Parathyroid adenoma (tissue), 2 donors: ENCODE results near the gene HELQ.
A peak's percentile ranks its signal among the peaks of the same experiment; 100 is the strongest.
"Not testable (repeated sequence)": the region's sequence is repeated elsewhere in the genome, so short reads cannot be mapped to it uniquely, and the experiment has no call there.

ENCODE experiments used
- H2AFZ ChIP-seq: fragments of 300-600 bp; sonication (generic); one replicate; pipeline ENCODE4 v1.7.0; 2017; ENCODE audit warnings: antibody characterized with exemption, mild to moderate bottlenecking
- H3K27ac ChIP-seq: fragments of 300-600 bp; sonication (generic); one replicate; pipeline ENCODE4 v1.7.0; 2017
- H3K27me3 ChIP-seq: fragments of 300-600 bp; sonication (generic); one replicate; pipeline ENCODE4 v1.7.0; 2017; ENCODE audit warnings: low read length; ENCODE audit not compliant: control insufficient read depth, insufficient read depth
- H3K36me3 ChIP-seq: fragments of 300-600 bp; sonication (generic); one replicate; pipeline ENCODE4 v1.7.0; 2017; ENCODE audit warnings: low read length; ENCODE audit not compliant: control insufficient read depth, insufficient read depth
- H3K4me1 ChIP-seq: fragments of 300-600 bp; sonication (generic); one replicate; pipeline ENCODE4 v1.7.0; 2017; ENCODE audit warnings: control low read depth
- H3K4me2 ChIP-seq: fragments of 300-600 bp; sonication (generic); one replicate; pipeline ENCODE4 v1.7.0; 2017; ENCODE audit warnings: low read length
- H3K4me3 ChIP-seq: fragments of 300-600 bp; sonication (generic); one replicate; pipeline ENCODE4 v1.7.0; 2017; ENCODE audit warnings: low read depth, low read length
- H3K79me2 ChIP-seq: fragments of 300-600 bp; sonication (generic); one replicate; pipeline ENCODE4 v1.7.0; 2017; ENCODE audit warnings: control low read depth
- H3K9ac ChIP-seq: fragments of 300-600 bp; sonication (generic); one replicate; pipeline ENCODE4 v1.7.0; 2017; ENCODE audit warnings: mild to moderate bottlenecking
- H3K9me3 ChIP-seq: fragments of 300-600 bp; sonication (generic); one replicate; pipeline ENCODE4 v1.7.0; 2017; ENCODE audit warnings: low read length; ENCODE audit not compliant: control insufficient read depth
- CTCF ChIP-seq: fragments of 300-600 bp; sonication (generic); IDR thresholded peaks from one replicate; pipeline ENCODE4 v1.7.0; 2017; ENCODE audit warnings: antibody characterized with exemption, mild to moderate bottlenecking
- donor health status: primary hyperparathyroidism.

Gene HELQ

GRCh38 chr4:83498187-83498586 is 42.6 kb upstream of the HELQ start:
- Histone ChIP-seq H3K36me3 (no peaks in the 10 kb centered on the region), H3K9ac (no peak overlapping the region), H2AFZ (no peak overlapping the region), H3K79me2 (no peaks in the 10 kb centered on the region), H3K27me3 (no peaks in the 10 kb centered on the region), H3K4me2 (no peak overlapping the region), H3K4me3 (no peak overlapping the region), H3K27ac (no peak overlapping the region), H3K9me3 (no peaks in the 10 kb centered on the region), H3K4me1 (no peaks in the 10 kb centered on the region)
- TF ChIP-seq CTCF, result no peak

GRCh38 chr4:83496085-83496917 is 40.7 kb upstream of the HELQ start:
- not testable (repeated sequence) for H3K27ac ChIP-seq, H3K27me3 ChIP-seq, H3K79me2 ChIP-seq, H3K4me3 ChIP-seq, H3K9me3 ChIP-seq, H3K4me2 ChIP-seq, H3K9ac ChIP-seq, H3K4me1 ChIP-seq, H3K36me3 ChIP-seq
- H2AFZ ChIP-seq, result peak overlapping the region; percentile 17

GRCh38 chr4:83490876-83491450 is 35.3 kb upstream of the HELQ start:
- TF ChIP-seq CTCF, result peak; percentile 64
- H3K36me3 ChIP-seq, result no peaks in the 10 kb centered on the region
- no peak overlapping the region for H3K9ac ChIP-seq
- H3K27ac ChIP-seq, result no peak overlapping the region
- H3K9me3 ChIP-seq, result no peaks in the 10 kb centered on the region
- H3K4me2 ChIP-seq, result no peak overlapping the region
- no peak overlapping the region for H2AFZ ChIP-seq
- H3K27me3 ChIP-seq, result no peaks in the 10 kb centered on the region
- H3K4me1 ChIP-seq, result no peaks in the 10 kb centered on the region
- H3K4me3 ChIP-seq, result no peak overlapping the region
- H3K79me2 ChIP-seq, result no peaks in the 10 kb centered on the region

GRCh38 chr4:83489711-83490326 is 34.2 kb upstream of the HELQ start:
- Histone ChIP-seq H3K9ac (no peak overlapping the region), H3K9me3 (no peaks in the 10 kb centered on the region), H2AFZ (no peak overlapping the region), H3K27me3 (no peaks in the 10 kb centered on the region), H3K79me2 (no peaks in the 10 kb centered on the region), H3K4me1 (peaks cover 3% of the 10 kb centered on the region), H3K4me3 (no peak overlapping the region), H3K4me2 (no peak overlapping the region), H3K36me3 (no peaks in the 10 kb centered on the region), H3K27ac (no peak overlapping the region)
- TF ChIP-seq CTCF, result no peak

GRCh38 chr4:83486457-83487129 is 31.0 kb upstream of the HELQ start:
- Histone ChIP-seq H3K27me3 (no peaks in the 10 kb centered on the region), H3K4me2 (no peak overlapping the region), H3K36me3 (no peaks in the 10 kb centered on the region), H3K79me2 (no peaks in the 10 kb centered on the region), H2AFZ (no peak overlapping the region), H3K4me3 (no peak overlapping the region), H3K9me3 (no peaks in the 10 kb centered on the region), H3K4me1 (peaks cover 3% of the 10 kb centered on the region), H3K27ac (no peak overlapping the region), H3K9ac (no peak overlapping the region)
- no peak for TF ChIP-seq CTCF
